ENCODE measurements around the gene PDE6A. TPM values are rescaled to one million over a fixed set of nuclear protein-coding genes. Genes with fewer than 3 reads are reported as not detected.

PDE6A gene
- total and polyA plus RNA-seq, 12 donors: 0.14 to 1.6 (median 0.86) TPM

DNA sequence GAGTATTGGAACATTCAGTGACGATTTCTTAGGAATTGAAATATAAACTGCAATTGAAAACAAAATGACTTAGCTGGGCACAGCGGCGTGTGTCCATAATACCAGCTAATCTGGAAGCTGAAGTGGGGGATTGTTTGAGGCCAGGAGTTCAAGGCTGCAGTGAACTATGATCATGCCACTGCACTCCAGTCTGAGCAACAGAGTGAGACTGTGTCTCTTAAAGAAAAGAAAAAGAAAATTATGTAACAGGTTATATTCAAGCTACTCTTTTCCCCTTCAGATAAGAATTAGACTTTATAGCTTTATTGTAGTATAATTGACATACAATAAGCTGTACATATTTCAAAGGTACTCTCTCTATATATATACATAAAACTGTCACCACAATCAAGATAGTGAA is 22.4 kb upstream of the PDE6A start:
- DNase-seq: peak in 3 of 7 donors; percentile 26 to 56 (median 28)
- intact Hi-C loops (cut with DNase I): no loop called here
- Histone ChIP-seq H3K4me3 (no peak overlapping the region), H3K4me1 (replicated peaks in 1 of 2) (peaks cover 13 to 14% of the 10 kb centered on the region in 2 donors), H3K27ac (peak overlapping the region in 3 of 5 donors; percentile 35 to 54 (median 50)), H3K36me3 (replicated peaks in 1 of 2) (no peaks in the 10 kb centered on the region), H3K27me3 (no peaks in the 10 kb centered on the region), H3K9me3 (replicated peaks in 1 of 3) (no peaks in the 10 kb centered on the region)
- WGBS, 4 donors: 44 to 62% (median 53%) methylated on average over 3 of the region's 3 CpGs
- no peak for TF ChIP-seq POLR2A (IDR thresholded peaks at IDR 0.05)
- TF ChIP-seq, protein P1, sequence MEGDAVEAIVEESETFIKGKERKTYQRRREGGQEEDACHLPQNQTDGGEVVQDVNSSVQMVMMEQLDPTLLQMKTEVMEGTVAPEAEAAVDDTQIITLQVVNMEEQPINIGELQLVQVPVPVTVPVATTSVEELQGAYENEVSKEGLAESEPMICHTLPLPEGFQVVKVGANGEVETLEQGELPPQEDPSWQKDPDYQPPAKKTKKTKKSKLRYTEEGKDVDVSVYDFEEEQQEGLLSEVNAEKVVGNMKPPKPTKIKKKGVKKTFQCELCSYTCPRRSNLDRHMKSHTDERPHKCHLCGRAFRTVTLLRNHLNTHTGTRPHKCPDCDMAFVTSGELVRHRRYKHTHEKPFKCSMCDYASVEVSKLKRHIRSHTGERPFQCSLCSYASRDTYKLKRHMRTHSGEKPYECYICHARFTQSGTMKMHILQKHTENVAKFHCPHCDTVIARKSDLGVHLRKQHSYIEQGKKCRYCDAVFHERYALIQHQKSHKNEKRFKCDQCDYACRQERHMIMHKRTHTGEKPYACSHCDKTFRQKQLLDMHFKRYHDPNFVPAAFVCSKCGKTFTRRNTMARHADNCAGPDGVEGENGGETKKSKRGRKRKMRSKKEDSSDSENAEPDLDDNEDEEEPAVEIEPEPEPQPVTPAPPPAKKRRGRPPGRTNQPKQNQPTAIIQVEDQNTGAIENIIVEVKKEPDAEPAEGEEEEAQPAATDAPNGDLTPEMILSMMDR (IDR thresholded peaks at IDR 0.05): no peak

DNA sequence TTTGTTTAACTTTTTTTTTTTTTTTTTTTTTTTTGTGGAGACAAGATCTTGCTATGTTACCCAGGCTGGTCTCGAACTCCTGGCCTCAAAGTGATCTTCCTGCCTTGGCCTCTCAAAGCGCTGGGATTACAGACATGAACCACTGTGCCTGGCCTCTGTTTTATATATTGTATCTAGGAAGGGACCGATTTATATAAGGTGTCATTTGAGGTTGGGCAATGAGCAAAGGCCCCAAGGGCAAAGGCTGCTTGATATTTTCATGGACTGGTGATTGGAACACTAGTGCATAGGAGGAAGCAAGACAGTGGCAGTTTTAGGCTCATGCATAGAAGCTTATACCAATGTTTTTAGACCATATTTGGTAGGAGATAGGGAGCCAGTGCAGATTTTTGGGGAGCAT is 19.1 kb upstream of the PDE6A start:
- TF ChIP-seq, protein P1 (IDR thresholded peaks at IDR 0.05): no peak
- TF ChIP-seq POLR2A (IDR thresholded peaks at IDR 0.05): no peak
- no peaks in the 10 kb centered on the region for H3K9me3 ChIP-seq (replicated peaks in 1 of 3)
- H3K27me3 ChIP-seq: no peaks in the 10 kb centered on the region
- intact Hi-C loops (cut with DNase I): no loop called here
- no peak for DNase-seq
- H3K4me1 ChIP-seq (replicated peaks in 1 of 2): peaks cover 23 to 28% of the 10 kb centered on the region in 2 donors
- H3K4me3 ChIP-seq: no peak overlapping the region
- H3K27ac ChIP-seq: no peak overlapping the region
- 87 to 96% (median 93%) methylated on average over 3 of the region's 3 CpGs for WGBS, 4 donors
- no peaks in the 10 kb centered on the region for H3K36me3 ChIP-seq (replicated peaks in 1 of 2)

DNA sequence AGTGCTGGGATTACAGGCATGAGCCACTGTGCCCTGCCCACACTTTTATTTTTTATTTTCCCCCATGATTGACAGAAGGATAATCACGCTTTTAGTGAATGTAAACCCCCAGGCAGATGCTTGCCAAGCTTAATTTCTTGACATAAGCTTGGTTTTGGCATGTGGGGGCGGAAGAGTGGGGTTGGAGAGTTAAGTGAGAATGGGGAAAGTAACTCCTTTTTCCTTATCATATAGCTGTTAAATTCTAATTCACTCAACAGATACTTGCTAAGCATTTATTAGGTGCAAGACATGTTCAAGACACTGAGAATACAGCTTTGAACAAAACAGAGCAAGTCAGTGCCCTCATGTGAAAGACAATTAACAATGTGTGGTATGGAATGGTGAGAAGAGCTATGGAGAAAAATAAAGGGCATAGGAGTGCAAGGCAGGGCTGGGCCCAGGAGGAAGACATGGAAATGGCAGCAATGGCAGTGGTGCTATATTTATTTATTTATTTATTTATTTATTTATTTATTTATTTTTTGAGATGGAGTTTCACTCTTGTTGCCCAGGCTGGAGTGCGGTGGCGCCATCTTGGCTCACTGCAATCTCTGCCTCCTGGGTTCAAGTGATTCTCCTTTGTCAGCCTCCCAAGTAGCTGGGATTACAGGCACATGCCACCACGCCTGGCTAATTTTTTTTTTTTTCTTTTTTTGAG is 18.2 kb upstream of the PDE6A start:
- peaks cover 23 to 28% of the 10 kb centered on the region in 2 donors for H3K4me1 ChIP-seq (replicated peaks in 1 of 2)
- H3K9me3 ChIP-seq (replicated peaks in 1 of 3): no peaks in the 10 kb centered on the region
- no peak overlapping the region for H3K4me3 ChIP-seq
- H3K36me3 ChIP-seq (replicated peaks in 1 of 2): no peaks in the 10 kb centered on the region
- intact Hi-C loops (cut with DNase I): no loop called here
- H3K27ac ChIP-seq: peak overlapping the region in 1 of 5 donors; percentile 98
- no peak for DNase-seq
- no peaks in the 10 kb centered on the region for H3K27me3 ChIP-seq
- TF ChIP-seq, protein P1 (IDR thresholded peaks at IDR 0.05): no peak
- no peak for TF ChIP-seq POLR2A (IDR thresholded peaks at IDR 0.05)
- 86 to 97% (median 94%) methylated on average over 5 of the region's 5 CpGs for WGBS, 4 donors

DNA sequence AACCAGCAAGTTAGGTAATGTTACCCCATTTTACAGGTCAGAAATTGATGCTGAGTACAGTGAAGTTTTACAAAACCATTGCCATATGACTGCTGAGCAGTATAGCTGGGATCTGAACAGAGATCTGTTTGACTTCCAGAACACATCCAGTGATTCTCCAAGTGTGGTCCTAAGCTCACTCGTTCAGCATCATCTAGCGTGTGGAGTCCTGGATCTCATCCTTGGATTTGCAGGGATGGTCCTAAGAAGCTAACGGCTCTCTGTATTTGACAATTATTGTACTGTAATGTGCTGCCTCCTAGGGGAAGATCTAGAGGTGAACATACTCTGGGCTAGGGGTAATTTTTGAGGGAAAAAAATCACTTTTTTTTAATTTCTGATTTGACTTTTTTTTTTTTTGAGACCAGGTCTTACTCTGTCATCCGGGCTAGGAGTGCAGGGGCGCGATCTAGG is 17.4 kb upstream of the PDE6A start:
- Histone ChIP-seq H3K4me1 (replicated peaks in 1 of 2) (peaks cover 20 to 22% of the 10 kb centered on the region in 2 donors), H3K36me3 (replicated peaks in 1 of 2) (no peaks in the 10 kb centered on the region), H3K27ac (peak overlapping the region in 3 of 5 donors; percentile 89 to 98 (median 91)), H3K27me3 (no peaks in the 10 kb centered on the region), H3K9me3 (replicated peaks in 1 of 3) (no peaks in the 10 kb centered on the region), H3K4me3 (no peak overlapping the region)
- intact Hi-C loops (cut with DNase I): no loop called here
- WGBS, 4 donors: 38 to 46% (median 43%) methylated on average over 6 of the region's 6 CpGs
- DNase-seq: peak in 1 of 7 donors; percentile 44
- TF ChIP-seq POLR2A (IDR thresholded peaks at IDR 0.05): no peak
- TF ChIP-seq, protein P1 (IDR thresholded peaks at IDR 0.05): peak; percentile 20 to 73 (median 60)

Data from adrenal gland (tissue), 12 donors.